CD4-positive, alpha-beta memory T cell (primary cell): Measurements from ENCODE around the gene SDF4. TPM values are rescaled to one million over a fixed set of nuclear protein-coding genes. Genes with fewer than 3 reads are reported as not detected.
A peak's percentile ranks its signal among the peaks of the same experiment; 100 is the strongest.

Experiments
- CTCF ChIA-PET: fragments of 350-600 bp; sonication (Branson Sonifier 250); formaldehyde crosslinking; loops from one replicate; lab custom pipeline; 2021; ENCODE audit warnings: inconsistent platforms; ENCODE audit not compliant: partially characterized antibody; lab: Charles Lee
- POLR2A ChIA-PET: fragments of 350-600 bp; sonication (Branson Sonifier 250); formaldehyde crosslinking; loops from one replicate; lab custom pipeline; 2021; ENCODE audit not compliant: partially characterized antibody; lab: Charles Lee
- DNase-seq, 5 donors: peaks; one replicate each; pipeline versions ENCODE4 v3.0.0 to v3.0.0-alpha.2; 2020 to 2022; ENCODE audit warnings: mixed read lengths in 1 of 5
- H3K27ac ChIP-seq: one replicate; pipeline ENCODE4 v1.7.0; 2013; ENCODE audit warnings: low read depth, low read length
- H3K27me3 ChIP-seq: 2 replicates; pipeline ENCODE4 v1.7.0; 2013; ENCODE audit warnings: mild to moderate bottlenecking, low read length, moderate library complexity; ENCODE audit not compliant: insufficient read depth
- H3K36me3 ChIP-seq: 2 replicates; pipeline ENCODE4 v1.7.0; 2013; ENCODE audit warnings: mild to moderate bottlenecking, low read length, moderate library complexity; ENCODE audit not compliant: insufficient read depth
- H3K4me1 ChIP-seq: 2 replicates; pipeline ENCODE4 v1.7.0; 2013; ENCODE audit warnings: mild to moderate bottlenecking, low read length, moderate library complexity; ENCODE audit not compliant: insufficient read depth
- H3K4me3 ChIP-seq, 2 donors: one replicate each; pipeline ENCODE4 v1.7.0; 2013; ENCODE audit warnings: low read length in 2 of 2, mild to moderate bottlenecking in 1 of 2
- H3K9me3 ChIP-seq, 2 donors: one replicate each; pipeline ENCODE4 v1.7.0; 2013; ENCODE audit warnings: low read length in 2 of 2, control low read depth in 1 of 2; ENCODE audit not compliant: control insufficient read depth in 1 of 2
- H3K27ac Mint-ChIP-seq, 7 donors: one replicate each; pipeline ENCODE4 v1.8.0; 2020 to 2021; ENCODE audit warnings: mixed read lengths in 7 of 7, mild to moderate bottlenecking in 6 of 7, inconsistent platforms in 3 of 7, moderate library complexity in 3 of 7
- H3K27me3 Mint-ChIP-seq, 2 donors: one replicate each; pipeline ENCODE4 v1.8.0; 2020 to 2021; ENCODE audit warnings: mixed read lengths in 2 of 2
- H3K36me3 Mint-ChIP-seq, 2 donors: one replicate each; pipeline ENCODE4 v1.8.0; 2020 to 2021; ENCODE audit warnings: mixed read lengths in 2 of 2, inconsistent platforms in 1 of 2, mild to moderate bottlenecking in 1 of 2
- H3K4me1 Mint-ChIP-seq, 4 donors: one replicate each; pipeline ENCODE4 v1.8.0; 2020 to 2021; ENCODE audit warnings: mixed read lengths in 4 of 4, mild to moderate bottlenecking in 1 of 4
- H3K4me3 Mint-ChIP-seq, 8 donors: one replicate each; pipeline ENCODE4 v1.8.0; 2020 to 2021; ENCODE audit warnings: mixed read lengths in 8 of 8, mild to moderate bottlenecking in 7 of 8, moderate library complexity in 6 of 8, inconsistent platforms in 3 of 8
- H3K9me3 Mint-ChIP-seq, 8 donors: one replicate each; pipeline ENCODE4 v1.8.0; 2020 to 2021; ENCODE audit warnings: mixed read lengths in 8 of 8, mild to moderate bottlenecking in 5 of 8, inconsistent platforms in 3 of 8, moderate library complexity in 1 of 8
- intact Hi-C: fragments of 100-400 bp; cut with micrococcal nuclease; formaldehyde crosslinking; loops from one replicate; pipeline ENCODE4 v1.15.1; 2023
- polyA plus RNA-seq, 2 donors: library from polyadenylated mRNA; unstranded; fragments of 300-500 nt; fragmentation: Illumina TruSeq; gene quantifications; one replicate each; pipeline ENCODE4 v1.2.3, GENCODE V29; 2021
- total RNA-seq, 2 experiments: library from RNA; stranded (reverse); gene quantifications; one replicate each; pipeline ENCODE4 v1.2.3, GENCODE V29; 2021

Gene SDF4
- total and polyA plus RNA-seq, 4 experiments from 2014 or later, result 97.4 to 138 (median 116) TPM

- Mint-ChIP-seq H3K36me3 (no peaks in the 10 kb centered on the region), H3K4me1 (peaks cover 5 to 34% (median 9%) of the 10 kb centered on the region in 4 donors), H3K27me3 (peaks cover 2 to 5% of the 10 kb centered on the region in 2 donors), H3K9me3 (peaks cover 0 to 2% (median 0%) of the 10 kb centered on the region in 8 donors), H3K4me3 (peak overlapping the region in 5 of 8 donors; percentile 21 to 51 (median 46)), H3K27ac (peak overlapping the region in 4 of 7 donors; percentile 79 to 88 (median 86))
- intact Hi-C loops, result no loop called here
- no peak overlapping the region for H3K4me3 ChIP-seq
- ChIA-PET CTCF (no interaction called here), POLR2A (interaction anchor here (0.8 to 1.2 kb wide), 2 partner anchors 50 to 61 kb away, joined by 3 read pairs; partner anchors contain the start of gene B3GALT6)
- H3K9me3 ChIP-seq, result no peaks in the 10 kb centered on the region
- DNase-seq, result peak in 3 of 5 donors; percentile 31 to 45 (median 44)
- peaks cover 47% of the 10 kb centered on the region for H3K4me1 ChIP-seq
- H3K36me3 ChIP-seq, result no peaks in the 10 kb centered on the region
- H3K27ac ChIP-seq, result no peak overlapping the region
- no peaks in the 10 kb centered on the region for H3K27me3 ChIP-seq
These were observed 60.1 kb downstream of the SDF4 start for GRCh38 chr1:1171546-1172340.

GRCh38 chr1:1171161-1171545 lies 60.6 kb downstream of the SDF4 start:
- intact Hi-C loops, result no loop called here
- ChIA-PET POLR2A (interaction anchor here (1.2 kb wide), 1 partner anchor 49 kb away, joined by 3 read pairs; no protein-coding TSS in a partner anchor), CTCF (no interaction called here)
- H3K4me3 Mint-ChIP-seq, result no peak overlapping the region
- no peak overlapping the region for H3K27ac ChIP-seq
- DNase-seq, result no peak
- H3K4me3 ChIP-seq, result no peak overlapping the region
- no peaks in the 10 kb centered on the region for H3K9me3 ChIP-seq
- peak overlapping the region in 1 of 7 donors; percentile 57 for H3K27ac Mint-ChIP-seq
- peaks cover 4 to 31% (median 9%) of the 10 kb centered on the region in 4 donors for H3K4me1 Mint-ChIP-seq
- no peaks in the 10 kb centered on the region for H3K36me3 Mint-ChIP-seq
- peaks cover 0 to 2% (median 0%) of the 10 kb centered on the region in 8 donors for H3K9me3 Mint-ChIP-seq
- peaks cover 2 to 5% of the 10 kb centered on the region in 2 donors for H3K27me3 Mint-ChIP-seq
- no peaks in the 10 kb centered on the region for H3K36me3 ChIP-seq
- peaks cover 47% of the 10 kb centered on the region for H3K4me1 ChIP-seq
- no peaks in the 10 kb centered on the region for H3K27me3 ChIP-seq

DNA sequence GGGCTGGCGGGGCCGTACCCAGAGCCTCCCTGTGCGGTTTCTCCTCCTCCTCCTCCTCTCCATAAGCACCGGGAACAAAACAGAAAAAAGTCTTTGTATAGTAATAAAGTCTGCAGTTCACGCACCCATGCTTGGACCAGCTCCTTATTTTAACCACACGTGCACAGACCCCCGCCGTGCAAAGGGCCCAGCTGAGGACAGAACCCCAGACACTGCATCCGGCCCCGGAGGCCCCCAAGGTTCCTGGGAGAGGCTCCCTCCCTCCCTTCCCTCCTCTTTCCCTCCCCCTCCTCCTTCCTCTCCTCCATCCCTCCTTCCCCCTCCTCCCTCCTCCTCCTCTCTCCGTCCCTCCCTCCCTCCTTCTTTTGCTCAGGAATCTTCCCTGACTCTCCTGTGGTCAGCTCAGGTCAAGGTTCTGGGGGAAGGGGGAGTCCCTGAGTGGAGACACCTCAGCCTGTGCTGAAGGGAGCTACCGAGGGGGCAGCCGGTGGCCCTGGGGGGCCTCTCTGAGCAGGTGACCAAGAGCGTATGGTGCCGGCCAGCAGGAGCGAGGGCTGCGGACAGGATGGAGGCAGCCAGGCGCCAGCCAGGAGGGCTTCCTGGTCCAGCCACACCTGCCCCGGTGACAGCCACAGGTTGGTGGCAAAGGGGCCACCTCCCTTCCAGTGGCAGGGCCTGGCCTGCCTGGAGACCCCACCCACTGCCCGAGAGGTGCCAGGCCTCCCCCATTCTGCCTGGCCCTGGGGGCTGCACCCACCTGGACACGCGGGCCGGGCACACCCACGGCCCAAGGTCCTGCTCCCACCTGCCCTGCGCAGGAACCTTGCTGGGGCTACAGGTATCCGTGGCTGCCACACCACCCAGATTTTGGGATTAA lies 61.3 kb downstream of the SDF4 start:
- Histone ChIP-seq H3K36me3 (no peaks in the 10 kb centered on the region), H3K27me3 (no peaks in the 10 kb centered on the region), H3K4me1 (peaks cover 47% of the 10 kb centered on the region), H3K4me3 (no peak overlapping the region), H3K27ac (no peak overlapping the region), H3K9me3 (no peaks in the 10 kb centered on the region)
- Mint-ChIP-seq H3K27ac (no peak overlapping the region), H3K9me3 (peaks cover 0 to 2% (median 0%) of the 10 kb centered on the region in 8 donors), H3K36me3 (no peaks in the 10 kb centered on the region), H3K27me3 (peaks cover 2 to 5% of the 10 kb centered on the region in 2 donors), H3K4me3 (peak overlapping the region in 3 of 8 donors; percentile 10 to 60 (median 35)), H3K4me1 (peaks cover 5 to 28% (median 9%) of the 10 kb centered on the region in 4 donors)
- CTCF ChIA-PET, result no interaction called here
- POLR2A ChIA-PET, result interaction anchor here (1.1 to 1.2 kb wide), 2 partner anchors 12 to 48 kb away, joined by 3 read pairs; no protein-coding TSS in a partner anchor
- no peak for DNase-seq
- intact Hi-C loops, result no loop called here

DNA sequence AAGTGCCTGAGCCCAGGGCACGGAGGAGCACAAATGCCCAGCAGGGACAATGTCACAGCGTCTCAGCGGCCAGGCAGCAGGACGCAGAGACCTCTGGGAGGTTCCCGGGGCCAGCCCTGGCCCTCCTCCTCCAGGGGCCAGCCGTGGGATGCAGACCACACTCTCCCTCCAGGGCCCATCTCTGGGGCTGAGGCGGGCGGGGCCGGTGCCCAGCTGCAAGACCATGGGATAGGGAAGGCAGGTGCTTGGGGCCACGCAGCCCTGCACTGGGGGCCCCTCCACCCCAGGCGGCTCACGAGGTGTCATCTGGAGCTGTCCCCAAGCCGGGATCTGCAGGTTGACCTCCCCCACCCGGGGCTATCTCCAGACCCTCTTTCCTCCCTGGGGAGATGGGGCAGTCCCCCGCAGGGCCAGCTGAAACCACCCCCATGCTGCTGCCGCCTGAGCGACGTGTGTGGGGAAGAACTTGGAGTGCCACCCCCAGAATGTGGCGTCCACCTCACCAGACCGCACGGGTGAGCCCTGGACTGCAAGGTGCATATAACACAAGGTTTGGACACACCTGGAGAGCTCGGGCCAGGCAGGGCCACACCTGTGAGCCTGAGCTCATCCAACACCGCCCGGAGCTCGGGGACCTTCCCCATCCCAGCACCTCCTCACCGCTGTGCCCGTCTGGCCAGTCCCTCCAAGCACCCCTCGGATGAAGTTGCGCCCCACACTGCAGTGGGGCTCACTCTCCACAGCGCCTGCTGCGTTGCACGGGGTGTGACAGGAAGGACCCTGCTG lies 62.2 kb downstream of the SDF4 start:
- H3K27ac Mint-ChIP-seq, result peak overlapping the region in 1 of 7 donors; percentile 32
- intact Hi-C loops, result no loop called here

DNA sequence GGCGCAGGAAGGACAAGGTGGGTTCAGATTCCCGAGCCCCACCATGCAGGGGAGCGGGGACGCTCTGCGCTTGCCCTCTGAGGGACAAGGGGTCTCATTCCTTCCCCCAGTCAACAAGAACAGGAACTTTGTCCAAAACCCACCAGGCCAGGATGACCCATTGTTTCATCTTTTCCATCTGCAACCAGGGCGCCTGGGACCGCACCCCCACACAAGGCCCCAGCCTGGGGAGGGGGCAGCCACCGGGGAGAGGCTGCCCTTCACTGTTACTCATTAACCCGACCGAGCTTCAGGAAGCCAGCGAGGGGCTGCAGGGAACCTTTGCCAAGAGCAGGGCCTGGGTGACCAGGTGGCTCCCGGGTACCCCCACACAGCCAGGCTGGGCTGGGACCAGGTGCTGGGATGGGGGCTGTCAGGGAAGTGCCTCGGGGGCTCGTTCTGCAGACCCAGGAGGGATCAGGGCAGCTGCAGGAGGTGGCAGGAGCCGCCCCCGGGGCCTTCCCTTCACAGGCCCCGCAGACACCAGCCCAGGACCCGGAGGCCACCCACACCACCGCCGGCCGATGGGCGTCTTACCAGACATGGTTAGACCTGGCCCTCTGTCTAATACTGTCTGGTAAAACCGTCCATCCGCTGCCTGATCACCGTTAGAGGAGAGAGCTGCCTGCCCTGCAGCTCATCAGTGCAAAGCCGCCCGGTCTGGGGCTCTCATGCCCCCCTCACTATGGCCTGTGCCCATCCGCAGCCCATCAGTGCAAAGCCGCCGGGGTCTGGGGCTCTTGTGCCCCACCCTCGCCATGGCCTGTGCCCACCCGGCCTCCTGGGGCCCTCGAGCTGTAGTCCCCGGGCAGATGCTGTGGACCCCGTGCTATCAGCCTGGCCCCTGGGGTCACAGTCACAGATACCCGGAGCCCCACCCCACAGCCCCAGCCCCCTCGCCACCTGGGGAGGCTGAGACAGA lies 63.1 kb downstream of the SDF4 start:
- Mint-ChIP-seq H3K9me3 (peaks cover 0 to 2% (median 0%) of the 10 kb centered on the region in 8 donors), H3K4me3 (no peak overlapping the region), H3K4me1 (peaks cover 5 to 18% (median 9%) of the 10 kb centered on the region in 4 donors), H3K27me3 (peaks cover 3 to 8% of the 10 kb centered on the region in 2 donors), H3K36me3 (no peaks in the 10 kb centered on the region), H3K27ac (no peak overlapping the region)
- no peak for DNase-seq
- Histone ChIP-seq H3K9me3 (no peaks in the 10 kb centered on the region), H3K4me1 (peaks cover 38% of the 10 kb centered on the region), H3K36me3 (no peaks in the 10 kb centered on the region), H3K27me3 (no peaks in the 10 kb centered on the region), H3K4me3 (no peak overlapping the region), H3K27ac (no peak overlapping the region)
- intact Hi-C loops, result no loop called here
- ChIA-PET CTCF (no interaction called here), POLR2A (interaction anchor here (1.1 to 1.8 kb wide), 2 partner anchors 11 kb away, joined by 3 to 4 read pairs; no protein-coding TSS in a partner anchor)

More for the DNA sequence above, 62.2 kb downstream of the SDF4 start:
- peak overlapping the region in 3 of 8 donors; percentile 10 to 60 (median 35) for H3K4me3 Mint-ChIP-seq
- no peaks in the 10 kb centered on the region for H3K36me3 ChIP-seq
- H3K9me3 ChIP-seq, result no peaks in the 10 kb centered on the region
- no peak overlapping the region for H3K4me3 ChIP-seq
- DNase-seq, result no peak
- H3K36me3 Mint-ChIP-seq, result no peaks in the 10 kb centered on the region
- POLR2A ChIA-PET, result interaction anchor here (1.1 kb wide), 1 partner anchor 12 kb away, joined by 3 read pairs; no protein-coding TSS in a partner anchor
- peaks cover 5 to 23% (median 9%) of the 10 kb centered on the region in 4 donors for H3K4me1 Mint-ChIP-seq
- no peaks in the 10 kb centered on the region for H3K27me3 ChIP-seq
- peaks cover 46% of the 10 kb centered on the region for H3K4me1 ChIP-seq
- H3K27ac ChIP-seq, result no peak overlapping the region
- peaks cover 0 to 2% (median 0%) of the 10 kb centered on the region in 8 donors for H3K9me3 Mint-ChIP-seq
- peaks cover 2 to 5% of the 10 kb centered on the region in 2 donors for H3K27me3 Mint-ChIP-seq
- CTCF ChIA-PET, result no interaction called here
